GM20000 (cell line): ENCODE data around the gene SUGCT.

Source experiments
- DNase-seq: peaks from one replicate; pipeline ENCODE4 v3.0.0; 2012; ENCODE audit warnings: low spot score
- CTCF ChIP-seq: IDR thresholded peaks from 2 replicates; pipeline ENCODE4 v1.5.1; 2012; ENCODE audit warnings: mild to moderate bottlenecking, control low read depth; ENCODE audit errors: extremely low read depth, missing control alignments

SUGCT gene

GRCh38 chr7:40531956-40532355, 397.2 kb downstream of the SUGCT start:
- no peak for TF ChIP-seq CTCF
- no peak for DNase-seq

GRCh38 chr7:40535678-40536077, 400.9 kb downstream of the SUGCT start:
- no peak for TF ChIP-seq CTCF
- DNase-seq = no peak

- no peak for TF ChIP-seq CTCF
- DNase-seq = no peak
Observed at GRCh38 chr7:40536421-40536820, 401.6 kb downstream of the SUGCT start.

GRCh38 chr7:40538281-40538680, 403.5 kb downstream of the SUGCT start:
- no peak for TF ChIP-seq CTCF
- DNase-seq = no peak

- DNase-seq = no peak
- no peak for TF ChIP-seq CTCF
Observed at GRCh38 chr7:40541336-40541735, 406.5 kb downstream of the SUGCT start.

GRCh38 chr7:40542982-40543741, 408.4 kb downstream of the SUGCT start:
- DNase-seq = no peak
- no peak for TF ChIP-seq CTCF

GRCh38 chr7:40544221-40544723, 409.5 kb downstream of the SUGCT start:
- no peak for TF ChIP-seq CTCF
- no peak for DNase-seq
